ENCODE data around the gene C2CD2L.
"Not testable (repeated sequence)": the region's sequence is repeated elsewhere in the genome, so short reads cannot be mapped to it uniquely, and the experiment has no call there.

The C2CD2L gene

GRCh38 chr11:119093942-119094815 lies 13.0 kb upstream of the C2CD2L start:
- no peak for DNase-seq (ENCODE audit: low read depth, low spot score)

- no peak for DNase-seq (ENCODE audit: low read depth, low spot score)
These were observed 12.4 kb upstream of the C2CD2L start for GRCh38 chr11:119094816-119095065.

- DNase-seq (ENCODE audit: low read depth, low spot score), result peak; percentile 98
These were observed 11.9 kb upstream of the C2CD2L start for GRCh38 chr11:119095066-119095880.

GRCh38 chr11:119099711-119100110 lies 7.4 kb upstream of the C2CD2L start:
- no peak for DNase-seq (ENCODE audit: low read depth, low spot score)

GRCh38 chr11:119100246-119100970 lies 6.7 kb upstream of the C2CD2L start:
- no peak for DNase-seq (ENCODE audit: low read depth, low spot score)

GRCh38 chr11:119100994-119101758 lies 6.0 kb upstream of the C2CD2L start:
- no peak for DNase-seq (ENCODE audit: low read depth, low spot score)

- peak; percentile 91 for DNase-seq (ENCODE audit: low read depth, low spot score)
These were observed 5.3 kb upstream of the C2CD2L start, which contains the start of gene DPAGT1 for GRCh38 chr11:119101759-119102423. Gene DPAGT1 (minus strand): TSS chr11:119101853. CDS start chr11:119101655, 198 bp downstream.

- DNase-seq (ENCODE audit: low read depth, low spot score), result not testable (repeated sequence)
These were observed 3.9 kb upstream of the C2CD2L start for GRCh38 chr11:119103161-119103664.

- no peak for DNase-seq (ENCODE audit: low read depth, low spot score)
These were observed 3.4 kb upstream of the C2CD2L start for GRCh38 chr11:119103793-119104192.

- DNase-seq (ENCODE audit: low read depth, low spot score), result no peak
These were observed 498 bp downstream of the C2CD2L start for GRCh38 chr11:119107538-119108145.

GRCh38 chr11:119108146-119108856 lies 1.2 kb downstream of the C2CD2L start:
- DNase-seq (ENCODE audit: low read depth, low spot score), result no peak

- DNase-seq (ENCODE audit: low read depth, low spot score), result no peak
These were observed 1.7 kb downstream of the C2CD2L start for GRCh38 chr11:119108857-119109221.

- no peak for DNase-seq (ENCODE audit: low read depth, low spot score)
These were observed 2.7 kb downstream of the C2CD2L start for GRCh38 chr11:119109843-119110242.

GRCh38 chr11:119110439-119110838 lies 3.3 kb downstream of the C2CD2L start:
- no peak for DNase-seq (ENCODE audit: low read depth, low spot score)

- no peak for DNase-seq (ENCODE audit: low read depth, low spot score)
These were observed 4.3 kb downstream of the C2CD2L start for GRCh38 chr11:119111361-119111925.

- DNase-seq (ENCODE audit: low read depth, low spot score), result no peak
These were observed 5.3 kb downstream of the C2CD2L start for GRCh38 chr11:119112314-119113020.

GRCh38 chr11:119113716-119114115 lies 6.6 kb downstream of the C2CD2L start:
- DNase-seq (ENCODE audit: low read depth, low spot score), result no peak

GRCh38 chr11:119114351-119114750 lies 7.2 kb downstream of the C2CD2L start:
- DNase-seq (ENCODE audit: low read depth, low spot score), result no peak
